PC-3 (cell line): ENCODE data around the gene PPT2. TPM values are rescaled to one million over a fixed set of nuclear protein-coding genes. Genes with fewer than 3 reads are reported as not detected.

Source experiments
- ATAC-seq: fragments of 200-7000 bp; cut with Tn5 transposase; 2 replicates; pipeline ENCODE4 v1.9.1; 2020; ENCODE audit warnings: mild to moderate bottlenecking, moderate library complexity
- BruUV-seq: library from RNA; stranded (reverse); fragments of 400-500 nt; replicated peaks from 2 replicates; lab custom pipeline; 2021; lab: Mats Ljungman, UMichigan
- CTCF ChIA-PET: fragments of 300-600 bp; sonication (Branson Sonifier 250); formaldehyde crosslinking; loops from one replicate; lab custom pipeline; 2022; ENCODE audit warnings: antibody characterized with exemption; lab: Charles Lee
- POLR2A ChIA-PET: fragments of 300-600 bp; sonication (Branson Sonifier 250); formaldehyde crosslinking; loops from one replicate; lab custom pipeline; 2022; ENCODE audit warnings: antibody characterized with exemption; ENCODE audit not compliant: unreplicated experiment; lab: Charles Lee
- DNase-seq: peaks from one replicate; pipeline ENCODE4 v3.0.0-alpha.2; 2015
- H2AFZ ChIP-seq: fragments of 300-600 bp; sonication (generic); 2 replicates; pipeline ENCODE4 v1.6.0; 2016; ENCODE audit warnings: antibody characterized with exemption, low read length
- H3F3A ChIP-seq: fragments of 300-600 bp; sonication (generic); one replicate; pipeline ENCODE4 v1.6.0; 2017; ENCODE audit warnings: antibody characterized with exemption, low read length, control low read depth, mild to moderate bottlenecking; ENCODE audit not compliant: unreplicated experiment
- H3K27ac ChIP-seq: fragments of 300-600 bp; sonication (generic); 2 replicates; pipeline ENCODE4 v1.5.1; 2016; ENCODE audit warnings: mild to moderate bottlenecking, low read length
- H3K27me3 ChIP-seq: fragments of 300-600 bp; sonication (generic); 2 replicates; pipeline ENCODE4 v1.6.1; 2016; ENCODE audit warnings: low read length, mixed read lengths
- H3K36me3 ChIP-seq: fragments of 300-600 bp; sonication (generic); 2 replicates; pipeline ENCODE4 v1.6.1; 2016; ENCODE audit warnings: low read depth, mixed run types, low read length, mixed read lengths
- H3K4me1 ChIP-seq: fragments of 300-600 bp; sonication (generic); 2 replicates; pipeline ENCODE4 v1.5.1; 2016; ENCODE audit warnings: low read length; ENCODE audit not compliant: insufficient read depth
- H3K4me2 ChIP-seq: fragments of 300-600 bp; sonication (generic); 2 replicates; pipeline ENCODE4 v1.6.0; 2016; ENCODE audit warnings: low read length
- H3K4me3 ChIP-seq: fragments of 300-600 bp; sonication (generic); 2 replicates; pipeline ENCODE4 v1.5.1; 2016; ENCODE audit warnings: mild to moderate bottlenecking, low read length, mixed read lengths
- H3K79me2 ChIP-seq: fragments of 300-600 bp; sonication (generic); 2 replicates; pipeline ENCODE4 v1.6.1; 2017; ENCODE audit warnings: low read length, mixed read lengths
- H3K9ac ChIP-seq: fragments of 300-600 bp; sonication (generic); 2 replicates; pipeline ENCODE4 v1.6.0; 2016; ENCODE audit warnings: mild to moderate bottlenecking, low read length
- H3K9me2 ChIP-seq: fragments of 300-600 bp; sonication (generic); replicated peaks from 2 replicates; pipeline ENCODE4 v1.6.1; 2016; ENCODE audit warnings: mixed run types, low read length, mixed read lengths
- H3K9me3 ChIP-seq: fragments of 300-600 bp; sonication (generic); 2 replicates; pipeline ENCODE4 v1.6.1; 2016; ENCODE audit warnings: low read length, mixed read lengths
- H4K20me1 ChIP-seq: fragments of 300-600 bp; sonication (generic); 2 replicates; pipeline ENCODE4 v1.6.1; 2016; ENCODE audit warnings: low read length, mixed read lengths
- EZH2 ChIP-seq: fragments of 300-600 bp; sonication (generic); IDR thresholded peaks from one replicate; pipeline ENCODE4 v1.6.1; 2017; ENCODE audit warnings: antibody characterized with exemption, mild to moderate bottlenecking, low read length; ENCODE audit not compliant: unreplicated experiment
- EZH2phosphoT487 ChIP-seq: fragments of 300-600 bp; sonication (generic); IDR thresholded peaks from 2 replicates; pipeline ENCODE4 v1.6.1; 2018; ENCODE audit warnings: mild to moderate bottlenecking, antibody characterized with exemption, low read length, borderline replicate concordance
- intact Hi-C: fragments of 100-400 bp; cut with micrococcal nuclease; formaldehyde crosslinking; loops from 2 replicates; pipeline ENCODE4 v1.9.0; 2023
- total RNA-seq: library from RNA; depleted of rRNA; stranded (reverse); fragments of >200 nt; gene quantifications from 2 replicates; pipeline ENCODE4 v1.2.3, GENCODE V29; 2014
- TF ChIP-seq, protein P1 (sequence below): fragments of 300-600 bp; sonication (generic); conservative IDR thresholded peaks from 2 replicates; pipeline ENCODE4 v1.5.1; 2017; ENCODE audit warnings: antibody characterized with exemption, low read depth, mild to moderate bottlenecking, low read length

The PPT2 gene
- total RNA-seq, 1 experiment from 2014 or later, result 30.8 TPM

DNA sequence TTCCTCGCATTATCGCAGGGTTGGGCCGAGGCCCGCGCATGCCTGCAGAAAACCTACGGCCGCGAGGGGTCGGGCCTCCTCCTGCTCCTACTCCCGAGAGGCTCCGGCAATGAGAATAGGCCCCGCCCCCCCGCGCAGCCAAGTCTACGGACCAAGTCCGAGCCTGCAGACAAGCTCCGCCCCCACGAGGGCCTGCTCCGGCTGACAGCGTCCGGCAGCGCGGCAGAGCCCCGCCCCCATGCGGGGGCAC, 41.6 kb downstream of the PPT2 start:
- Histone ChIP-seq H3K36me3 (no peaks in the 10 kb centered on the region), H3F3A (no peaks in the 10 kb centered on the region), H2AFZ (no peak overlapping the region), H4K20me1 (no peaks in the 10 kb centered on the region), H3K9me2 (no peaks in the 10 kb centered on the region), H3K9me3 (no peaks in the 10 kb centered on the region), H3K4me3 (peak overlapping the region; percentile 77; the same call in 1 of the 2 replicates), H3K4me1 (peaks cover 28% of the 10 kb centered on the region), H3K27ac (peak overlapping the region; percentile 95; the same call in 1 of the 2 replicates), H3K9ac (peak overlapping the region; percentile 95), H3K79me2 (no peaks in the 10 kb centered on the region), H3K27me3 (no peaks in the 10 kb centered on the region), H3K4me2 (peak overlapping the region; percentile 98)
- CTCF ChIA-PET, result interaction anchor here (0.5 to 1.2 kb wide), 12 partner anchors 18 to 1516 kb away, joined by 3 to 10 read pairs (median 3); partner anchors contain the start of genes HLA-DMA and UQCC2
- TF ChIP-seq, protein P1, sequence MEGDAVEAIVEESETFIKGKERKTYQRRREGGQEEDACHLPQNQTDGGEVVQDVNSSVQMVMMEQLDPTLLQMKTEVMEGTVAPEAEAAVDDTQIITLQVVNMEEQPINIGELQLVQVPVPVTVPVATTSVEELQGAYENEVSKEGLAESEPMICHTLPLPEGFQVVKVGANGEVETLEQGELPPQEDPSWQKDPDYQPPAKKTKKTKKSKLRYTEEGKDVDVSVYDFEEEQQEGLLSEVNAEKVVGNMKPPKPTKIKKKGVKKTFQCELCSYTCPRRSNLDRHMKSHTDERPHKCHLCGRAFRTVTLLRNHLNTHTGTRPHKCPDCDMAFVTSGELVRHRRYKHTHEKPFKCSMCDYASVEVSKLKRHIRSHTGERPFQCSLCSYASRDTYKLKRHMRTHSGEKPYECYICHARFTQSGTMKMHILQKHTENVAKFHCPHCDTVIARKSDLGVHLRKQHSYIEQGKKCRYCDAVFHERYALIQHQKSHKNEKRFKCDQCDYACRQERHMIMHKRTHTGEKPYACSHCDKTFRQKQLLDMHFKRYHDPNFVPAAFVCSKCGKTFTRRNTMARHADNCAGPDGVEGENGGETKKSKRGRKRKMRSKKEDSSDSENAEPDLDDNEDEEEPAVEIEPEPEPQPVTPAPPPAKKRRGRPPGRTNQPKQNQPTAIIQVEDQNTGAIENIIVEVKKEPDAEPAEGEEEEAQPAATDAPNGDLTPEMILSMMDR, result no peak
- TF ChIP-seq EZH2, result no peak
- TF ChIP-seq EZH2phosphoT487, result no peak
- intact Hi-C loops, result loop anchor here (1.0 to 5.0 kb wide), 5 partner anchors 17 to 777 kb away; partner anchors contain the start of genes ATF6B and RNF5
- DNase-seq (peak; percentile 99), ATAC-seq (0 out of 2 replicates have a peak, but pooled peaks have one; percentile 87)
- BruUV-seq, result no TSS peak
- POLR2A ChIA-PET, result interaction anchor here (0.6 to 1.3 kb wide), 11 partner anchors 10 to 776 kb away, joined by 3 to 20 read pairs (median 3); partner anchors contain the start of genes ATF6B, FKBPL and HSPA1B

DNA sequence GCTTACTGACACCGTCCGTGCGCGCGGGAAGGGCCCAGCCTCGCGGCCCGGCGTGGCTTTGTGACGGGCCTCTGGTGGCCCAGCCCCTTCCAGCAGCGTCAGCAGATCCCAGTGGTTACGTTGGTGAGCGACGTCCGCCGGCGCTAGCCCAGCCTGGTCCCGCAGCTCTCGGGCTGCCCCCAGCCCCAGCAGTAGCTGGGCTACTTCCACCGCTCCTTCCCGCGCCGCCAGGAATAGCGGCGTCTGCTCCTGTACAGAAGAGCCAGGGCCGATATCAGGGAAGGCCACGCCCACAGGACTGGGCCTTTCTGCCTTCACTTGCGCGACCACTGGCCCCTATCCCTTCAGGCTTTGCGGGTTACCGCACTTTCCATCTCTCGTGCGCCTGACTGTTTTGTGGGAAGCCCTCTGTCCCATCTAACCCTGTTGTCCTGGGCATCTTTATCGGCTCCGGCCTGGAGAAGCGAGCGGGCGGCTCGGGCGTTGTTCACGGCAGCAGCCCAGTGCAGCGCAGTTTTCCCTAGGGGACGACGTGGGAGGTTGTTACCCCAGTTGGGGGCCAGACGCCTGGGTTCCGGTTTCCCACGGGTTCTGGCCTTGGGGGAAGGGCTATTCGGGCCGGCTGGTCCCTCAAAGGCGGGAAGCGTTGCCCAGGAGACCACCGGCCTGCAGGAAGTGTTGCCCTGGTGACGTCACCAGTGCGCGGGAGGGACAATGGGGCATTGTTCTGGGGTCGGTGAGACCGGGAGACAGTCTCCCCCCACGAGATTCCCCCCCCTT, 42.2 kb downstream of the PPT2 start:
- ChIA-PET CTCF (interaction anchor here (0.5 to 1.2 kb wide), 12 partner anchors 18 to 1515 kb away, joined by 3 to 10 read pairs (median 3); partner anchors contain the start of genes HLA-DMA and UQCC2), POLR2A (interaction anchor here (0.6 to 1.3 kb wide), 11 partner anchors 11 to 776 kb away, joined by 3 to 20 read pairs (median 3); partner anchors contain the start of genes ATF6B, FKBPL and HSPA1B)
- Histone ChIP-seq H3K4me1 (peaks cover 28% of the 10 kb centered on the region), H3K9me3 (no peaks in the 10 kb centered on the region), H3K27ac (peak overlapping the region; percentile 95), H3K4me2 (peak overlapping the region; percentile 84), H3K9ac (peak overlapping the region; percentile 95), H3F3A (no peaks in the 10 kb centered on the region), H4K20me1 (no peaks in the 10 kb centered on the region), H3K27me3 (no peaks in the 10 kb centered on the region), H3K36me3 (no peaks in the 10 kb centered on the region), H3K4me3 (peak overlapping the region; percentile 77), H3K9me2 (no peaks in the 10 kb centered on the region), H2AFZ (peak overlapping the region; percentile 69), H3K79me2 (no peaks in the 10 kb centered on the region)
- intact Hi-C loops, result loop anchor here (1.0 to 5.0 kb wide), 5 partner anchors 18 to 776 kb away; partner anchors contain the start of genes ATF6B and RNF5
- ATAC-seq, result peak; percentile 3
- TSS peak; percentile 97 for BruUV-seq
- TF ChIP-seq EZH2, result no peak
- no peak for TF ChIP-seq EZH2phosphoT487
- TF ChIP-seq, protein P1, result no peak
- peak; percentile 78 for DNase-seq
